22Rv1 (cell line): ENCODE results near the gene PTGR3.
"Not testable (repeated sequence)": the region's sequence is repeated elsewhere in the genome, so short reads cannot be mapped to it uniquely, and the experiment has no call there.

Source experiments
- H3K27ac ChIP-seq: fragments of 450-650 bp; 2 replicates; pipeline ENCODE4 v1.5.1; 2017
- ZFX ChIP-seq: fragments of 450-650 bp; IDR thresholded peaks from 2 replicates; pipeline ENCODE4 v1.6.1; 2017; ENCODE audit warnings: antibody characterized with exemption, borderline replicate concordance
- TF ChIP-seq, protein P1 (sequence below): fragments of 450-650 bp; IDR thresholded peaks from 2 replicates; pipeline ENCODE4 v1.5.1; 2017; ENCODE audit warnings: mild to moderate bottlenecking

The PTGR3 gene

DNA sequence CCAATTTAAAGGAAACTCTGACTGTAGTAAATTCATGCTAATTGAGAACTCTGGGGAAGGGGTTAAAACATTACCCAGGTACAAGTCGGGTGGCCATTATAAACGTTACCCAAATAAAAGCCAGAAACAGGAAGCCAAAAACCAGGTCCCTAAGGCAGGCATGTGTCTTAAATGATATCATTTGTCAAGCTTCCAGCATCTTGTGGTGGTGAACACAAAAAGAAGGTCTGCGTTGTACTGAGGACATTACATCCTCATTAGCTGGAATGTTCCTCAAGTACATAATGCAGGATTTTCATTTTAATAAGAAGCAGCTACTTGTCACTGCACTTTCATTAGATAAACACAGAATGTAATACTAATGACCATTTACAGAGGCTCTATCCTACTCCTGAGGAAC is 10.9 kb downstream of the PTGR3 start:
- TF ChIP-seq, protein P1, sequence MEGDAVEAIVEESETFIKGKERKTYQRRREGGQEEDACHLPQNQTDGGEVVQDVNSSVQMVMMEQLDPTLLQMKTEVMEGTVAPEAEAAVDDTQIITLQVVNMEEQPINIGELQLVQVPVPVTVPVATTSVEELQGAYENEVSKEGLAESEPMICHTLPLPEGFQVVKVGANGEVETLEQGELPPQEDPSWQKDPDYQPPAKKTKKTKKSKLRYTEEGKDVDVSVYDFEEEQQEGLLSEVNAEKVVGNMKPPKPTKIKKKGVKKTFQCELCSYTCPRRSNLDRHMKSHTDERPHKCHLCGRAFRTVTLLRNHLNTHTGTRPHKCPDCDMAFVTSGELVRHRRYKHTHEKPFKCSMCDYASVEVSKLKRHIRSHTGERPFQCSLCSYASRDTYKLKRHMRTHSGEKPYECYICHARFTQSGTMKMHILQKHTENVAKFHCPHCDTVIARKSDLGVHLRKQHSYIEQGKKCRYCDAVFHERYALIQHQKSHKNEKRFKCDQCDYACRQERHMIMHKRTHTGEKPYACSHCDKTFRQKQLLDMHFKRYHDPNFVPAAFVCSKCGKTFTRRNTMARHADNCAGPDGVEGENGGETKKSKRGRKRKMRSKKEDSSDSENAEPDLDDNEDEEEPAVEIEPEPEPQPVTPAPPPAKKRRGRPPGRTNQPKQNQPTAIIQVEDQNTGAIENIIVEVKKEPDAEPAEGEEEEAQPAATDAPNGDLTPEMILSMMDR = no peak
- no peak for TF ChIP-seq ZFX
- no peak overlapping the region for H3K27ac ChIP-seq

- TF ChIP-seq, protein P1 = no peak
- no peak for TF ChIP-seq ZFX
- no peak overlapping the region for H3K27ac ChIP-seq
Measured at GRCh38 chr18:75192899-75193298, 16.0 kb downstream of the PTGR3 start.

GRCh38 chr18:75189696-75190095 is 19.2 kb downstream of the PTGR3 start:
- TF ChIP-seq ZFX = no peak
- TF ChIP-seq, protein P1 = no peak
- no peak overlapping the region for H3K27ac ChIP-seq

- not testable (repeated sequence) for H3K27ac ChIP-seq
Measured at GRCh38 chr18:75187702-75188101, 21.2 kb downstream of the PTGR3 start.

DNA sequence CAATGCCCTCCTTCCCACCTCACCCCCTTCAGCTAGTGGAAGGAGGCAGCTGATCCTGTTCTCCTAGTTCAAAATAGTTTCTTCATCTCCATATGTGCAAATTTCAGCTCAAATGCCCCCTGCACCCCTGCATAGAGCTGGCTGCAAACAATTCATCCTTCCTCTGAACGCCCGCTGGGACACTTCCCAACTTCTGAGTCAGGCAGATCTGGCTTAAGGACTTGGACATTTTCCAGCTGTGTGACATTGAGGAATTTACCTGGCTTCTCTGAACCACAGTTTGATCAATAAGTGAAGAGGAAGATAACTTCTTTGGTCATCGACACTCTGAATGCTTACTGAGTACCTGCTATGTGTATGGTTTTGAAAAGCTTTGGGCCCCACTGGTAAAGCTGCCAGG is 23.5 kb downstream of the PTGR3 start:
- no peak overlapping the region for H3K27ac ChIP-seq
- TF ChIP-seq ZFX = no peak
- TF ChIP-seq, protein P1 = no peak

DNA sequence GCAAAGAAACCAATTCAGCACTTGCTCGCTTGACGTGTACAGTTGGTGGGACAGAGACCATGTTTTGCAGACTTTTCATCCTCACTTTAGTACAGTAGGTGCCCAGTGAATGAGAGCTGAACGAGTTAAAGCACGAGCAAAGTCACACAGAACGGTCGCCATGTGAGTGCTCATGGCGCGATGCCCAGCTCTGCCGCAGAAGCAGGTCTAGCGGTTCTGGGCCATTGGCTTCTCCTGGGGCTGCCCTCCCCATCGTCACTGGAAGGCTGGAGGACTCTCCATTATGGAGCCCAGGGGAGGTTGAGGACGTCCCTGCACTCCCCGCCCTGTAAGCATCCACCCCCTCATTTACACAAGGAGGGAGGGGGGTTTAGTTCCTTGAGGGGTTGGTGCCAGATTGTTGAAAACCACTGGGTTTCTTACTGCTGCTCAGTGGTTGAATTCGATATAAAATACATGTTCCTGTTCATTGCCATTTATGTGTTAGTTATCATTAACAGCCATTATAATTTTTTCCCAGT is 24.9 kb downstream of the PTGR3 start:
- TF ChIP-seq ZFX = no peak
- TF ChIP-seq, protein P1 = no peak
- no peak overlapping the region for H3K27ac ChIP-seq

GRCh38 chr18:75183524-75183923 is 25.4 kb downstream of the PTGR3 start:
- TF ChIP-seq, protein P1 = no peak
- TF ChIP-seq ZFX = no peak
- no peak overlapping the region for H3K27ac ChIP-seq

DNA sequence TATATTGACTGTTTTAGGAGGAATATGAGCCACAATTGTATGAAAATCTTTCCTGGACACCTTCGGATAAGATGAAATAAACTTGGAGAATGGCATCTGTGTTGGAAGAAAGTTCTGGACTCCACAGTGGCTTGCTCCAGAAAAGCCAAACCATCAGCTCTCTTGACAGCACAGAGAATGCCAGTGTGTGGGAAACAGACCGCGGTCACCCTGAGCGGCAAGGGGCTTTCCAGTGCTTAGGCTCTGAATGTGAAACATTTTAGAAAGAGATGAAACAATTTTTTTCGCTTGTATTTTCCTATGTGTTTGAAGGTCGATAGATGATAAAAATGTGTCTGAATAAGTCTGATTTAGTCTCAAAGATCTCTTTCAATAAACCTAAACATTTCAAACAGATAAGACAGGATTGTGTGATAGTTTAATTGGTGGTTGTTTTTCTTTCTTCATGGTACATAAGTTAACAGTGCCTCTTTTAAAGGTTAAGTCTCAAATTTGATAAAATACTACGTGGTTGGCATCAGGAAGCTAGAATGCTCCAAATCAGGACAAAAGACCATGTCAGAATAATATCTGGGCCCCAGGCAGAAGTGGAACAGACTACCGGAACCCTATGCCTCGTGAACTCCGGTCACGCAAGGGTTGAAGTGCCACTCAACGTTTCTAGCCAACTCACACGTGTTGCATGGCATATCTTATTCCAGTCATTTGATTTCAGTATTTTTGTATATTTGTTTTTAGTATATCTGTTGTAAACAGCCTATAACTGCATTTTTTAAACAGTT is 28.9 kb downstream of the PTGR3 start:
- H3K27ac ChIP-seq = no peak overlapping the region
- TF ChIP-seq ZFX = no peak
- TF ChIP-seq, protein P1 = no peak
